D721Med (cell line): ENCODE measurements around the gene KCNJ10.
A peak's percentile ranks its signal among the peaks of the same experiment; 100 is the strongest.

Experiments used
- DNase-seq: peaks from one replicate; pipeline ENCODE4 v3.0.0; 2011; ENCODE audit warnings: low spot score; ENCODE audit not compliant: insufficient read length
- FAIRE-seq: peaks from 2 replicates; lab custom pipeline; 2011; peaks lifted over from hg19 to GRCh38; lab: Jason Lieb, UNC
- TF ChIP-seq, protein P1 (sequence below): IDR thresholded peaks from 2 replicates; pipeline ENCODE4 v1.5.1; 2012; ENCODE audit warnings: mild to moderate bottlenecking, control low read depth; ENCODE audit not compliant: insufficient read depth; ENCODE audit errors: missing control alignments

Gene KCNJ10

DNA sequence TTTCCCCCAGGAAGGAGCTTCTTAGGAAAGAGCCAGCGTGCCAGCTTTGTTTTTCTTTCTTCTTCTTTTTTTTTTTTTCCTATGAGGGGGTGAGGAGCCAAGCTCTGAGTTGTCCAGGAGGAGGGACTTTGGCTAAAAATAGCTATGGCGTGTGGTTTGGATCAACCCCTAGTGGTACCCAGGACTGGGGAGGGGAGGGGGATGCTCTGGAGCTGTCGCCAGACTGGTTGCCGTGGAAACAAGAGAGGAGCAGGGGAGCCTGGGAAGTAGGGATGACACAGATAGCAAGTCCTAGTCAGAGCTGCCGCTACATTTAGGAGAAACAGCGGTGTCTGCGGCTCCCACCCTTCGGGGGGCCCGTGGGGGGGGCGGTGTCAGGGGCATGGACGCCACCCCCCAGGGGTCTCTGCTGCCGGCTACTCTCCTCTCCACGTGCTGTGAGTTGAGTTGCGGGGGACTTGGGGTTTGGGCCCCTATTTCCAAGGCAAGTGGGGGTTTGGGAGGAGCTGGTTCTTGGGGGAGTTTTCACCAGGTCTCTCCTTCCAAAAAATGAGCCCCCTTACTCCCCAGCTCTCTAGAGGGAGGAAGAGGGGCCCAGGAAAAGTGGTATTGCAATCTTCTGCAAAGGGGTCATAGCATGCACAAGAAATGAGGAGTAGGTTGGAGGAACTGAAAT, 11.4 kb upstream of the KCNJ10 start, which contains the start of gene KCNJ9:
TSS of gene KCNJ9 (plus strand) at position 278 of the 676 bp plus-strand sequence. CDS start 2,493 bp downstream, outside the sequence.
- no peak for FAIRE-seq
- TF ChIP-seq, protein P1, sequence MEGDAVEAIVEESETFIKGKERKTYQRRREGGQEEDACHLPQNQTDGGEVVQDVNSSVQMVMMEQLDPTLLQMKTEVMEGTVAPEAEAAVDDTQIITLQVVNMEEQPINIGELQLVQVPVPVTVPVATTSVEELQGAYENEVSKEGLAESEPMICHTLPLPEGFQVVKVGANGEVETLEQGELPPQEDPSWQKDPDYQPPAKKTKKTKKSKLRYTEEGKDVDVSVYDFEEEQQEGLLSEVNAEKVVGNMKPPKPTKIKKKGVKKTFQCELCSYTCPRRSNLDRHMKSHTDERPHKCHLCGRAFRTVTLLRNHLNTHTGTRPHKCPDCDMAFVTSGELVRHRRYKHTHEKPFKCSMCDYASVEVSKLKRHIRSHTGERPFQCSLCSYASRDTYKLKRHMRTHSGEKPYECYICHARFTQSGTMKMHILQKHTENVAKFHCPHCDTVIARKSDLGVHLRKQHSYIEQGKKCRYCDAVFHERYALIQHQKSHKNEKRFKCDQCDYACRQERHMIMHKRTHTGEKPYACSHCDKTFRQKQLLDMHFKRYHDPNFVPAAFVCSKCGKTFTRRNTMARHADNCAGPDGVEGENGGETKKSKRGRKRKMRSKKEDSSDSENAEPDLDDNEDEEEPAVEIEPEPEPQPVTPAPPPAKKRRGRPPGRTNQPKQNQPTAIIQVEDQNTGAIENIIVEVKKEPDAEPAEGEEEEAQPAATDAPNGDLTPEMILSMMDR = no peak
- DNase-seq = no peak

DNA sequence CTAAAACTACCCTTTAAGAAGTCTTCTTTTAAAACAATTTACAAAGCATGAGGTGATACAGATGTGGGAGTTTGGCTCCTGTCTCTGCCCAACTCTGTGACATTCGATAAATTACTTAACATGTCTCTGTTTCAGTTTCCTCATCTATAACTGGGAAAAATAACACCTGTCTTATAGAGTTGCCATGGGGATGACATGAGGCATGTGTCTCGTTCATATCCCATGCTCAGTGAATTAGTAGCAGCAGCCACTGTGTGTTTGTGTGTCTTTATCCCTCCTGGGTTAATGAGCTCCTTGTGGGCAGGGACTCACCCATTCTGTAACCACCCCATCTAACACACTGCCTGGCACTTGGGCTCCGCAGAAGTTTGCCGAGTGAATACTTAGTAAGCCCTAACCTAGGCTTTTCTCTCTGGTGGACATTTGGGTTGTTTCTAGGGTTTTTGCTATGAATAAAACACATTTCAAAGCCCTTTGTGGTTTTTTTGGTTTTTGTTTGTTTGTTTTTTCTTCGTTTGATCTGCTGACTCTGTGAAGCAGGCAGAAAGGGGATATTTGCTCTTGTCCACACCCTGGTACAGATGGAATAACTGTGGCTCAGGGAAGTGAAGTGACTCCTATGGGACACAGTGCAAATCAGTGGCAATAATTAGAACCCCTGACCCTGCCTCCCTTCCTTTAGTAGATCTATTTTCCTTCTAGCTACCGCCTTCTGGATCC, 10.6 kb upstream of the KCNJ10 start:
- FAIRE-seq = no peak
- TF ChIP-seq, protein P1 = no peak
- DNase-seq = no peak

DNA sequence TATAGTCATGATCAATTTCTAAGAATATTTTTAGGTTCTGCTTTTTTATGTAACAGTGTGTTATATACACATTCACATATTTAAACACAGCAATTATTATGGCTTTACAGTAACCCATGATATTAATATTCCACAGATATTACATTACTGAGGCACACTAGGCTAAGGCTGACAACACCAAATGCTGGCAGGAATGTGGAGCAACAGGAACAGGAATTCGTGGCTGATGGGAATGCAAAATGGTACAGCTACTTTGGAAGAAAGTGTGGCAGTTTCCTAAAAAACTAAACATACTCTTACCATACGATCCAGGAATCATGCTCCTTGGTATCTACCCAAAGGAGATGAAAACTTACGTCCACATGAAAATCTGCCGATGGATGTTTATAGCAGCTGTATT, 9.5 kb upstream of the KCNJ10 start:
- no peak for FAIRE-seq

DNA sequence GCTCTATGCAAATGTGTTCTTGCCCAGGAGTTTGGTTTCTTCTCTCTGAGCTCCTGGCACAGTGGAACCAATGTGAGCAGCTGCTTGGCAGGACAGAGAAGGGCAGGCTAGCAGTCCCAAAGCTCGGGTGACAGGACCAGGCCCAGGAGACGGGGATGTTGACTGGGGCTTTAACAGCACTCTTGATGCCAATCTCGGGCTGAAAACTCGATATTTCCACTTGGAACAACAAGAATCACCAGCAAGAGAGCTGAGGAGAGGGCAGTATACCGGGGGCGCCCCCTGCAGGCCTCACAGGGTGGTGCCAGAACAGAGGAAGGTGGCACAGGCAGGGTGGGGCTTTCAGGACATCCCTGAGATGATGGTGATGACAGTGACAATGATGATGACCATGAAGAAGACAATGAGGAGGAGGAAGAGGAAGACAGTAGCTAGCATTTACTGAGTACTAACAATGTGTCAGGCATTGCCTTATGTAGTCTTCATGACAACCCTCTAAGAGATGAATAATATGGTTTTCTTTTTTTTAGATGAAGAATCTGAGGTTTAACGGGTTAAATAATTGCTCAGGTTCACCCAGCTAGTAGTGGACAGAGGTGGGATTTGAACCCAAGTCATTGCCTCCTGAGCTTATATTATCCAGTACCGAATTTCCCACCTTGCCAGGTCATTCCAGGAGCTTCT, 8.7 kb upstream of the KCNJ10 start:
- TF ChIP-seq, protein P1 = peak; percentile 72
- FAIRE-seq (no peak), DNase-seq (no peak)

More for the DNA sequence above, 9.5 kb upstream of the KCNJ10 start:
- no peak for DNase-seq
- TF ChIP-seq, protein P1 = no peak

DNA sequence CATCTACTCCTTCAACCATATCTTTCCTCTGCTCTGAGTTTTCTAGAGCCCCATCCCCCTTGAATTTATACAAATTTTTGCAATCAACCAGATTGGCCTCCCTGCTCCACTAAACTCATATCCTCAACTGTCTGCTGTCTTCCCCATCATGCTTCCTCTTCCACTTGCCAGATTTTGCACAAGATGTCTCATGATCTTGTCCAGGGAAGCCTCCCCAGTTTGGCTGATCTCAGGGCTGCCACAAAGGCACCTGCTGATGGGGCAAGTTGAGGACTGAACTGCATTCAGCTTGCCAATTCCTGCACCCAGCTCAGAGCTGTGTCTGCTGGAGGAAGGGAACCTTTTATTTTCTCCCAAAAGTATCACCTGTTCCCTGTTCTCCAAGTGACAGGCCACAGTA, 7.5 kb upstream of the KCNJ10 start:
- DNase-seq (no peak), FAIRE-seq (no peak)
- TF ChIP-seq, protein P1 = no peak

DNA sequence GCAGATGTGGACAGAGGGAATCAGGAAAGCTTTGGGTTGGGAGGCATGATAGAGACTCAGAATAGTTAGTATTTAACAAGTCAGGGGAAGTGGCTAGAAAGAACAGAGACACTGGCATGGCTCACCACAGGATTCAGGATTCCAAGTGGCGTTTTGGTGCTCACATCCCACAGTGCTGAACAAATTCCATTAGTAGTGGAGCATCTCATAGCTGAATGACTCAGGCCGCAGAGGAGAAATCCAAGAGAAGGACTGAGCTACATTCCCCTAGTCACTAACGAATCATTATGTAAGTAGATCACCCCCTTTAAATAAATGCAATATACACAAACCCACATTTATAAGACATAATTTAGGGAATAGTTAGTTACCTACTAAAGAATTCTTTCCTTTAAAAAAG, 6.3 kb upstream of the KCNJ10 start:
- FAIRE-seq (no peak), DNase-seq (no peak)
- TF ChIP-seq, protein P1 = no peak
